HepG2 (cell line): ENCODE results near the gene NCKAP1. TPM values are rescaled to one million over a fixed set of nuclear protein-coding genes. Genes with fewer than 3 reads are reported as not detected.

Experiments
- ATAC-seq: fragments of 200-7000 bp; cut with Tn5 transposase; 3 replicates; pipeline ENCODE4 v1.9.1; 2020; ENCODE audit warnings: mild to moderate bottlenecking, moderate library complexity
- BruUV-seq: library from RNA; stranded (reverse); fragments of 400-500 nt; replicated peaks from 2 replicates; lab custom pipeline; 2021; lab: Mats Ljungman, UMichigan
- CTCF ChIA-PET: fragments of 300-600 bp; formaldehyde crosslinking; extraction: SDS; loops from one replicate; lab custom pipeline; 2021; ENCODE audit warnings: low total read pairs, inconsistent platforms, low intra/inter-chr PET ratio; lab: Yijun Ruan, JAX
- POLR2A ChIA-PET: fragments of 350-600 bp; sonication (Branson Sonifier 250); formaldehyde crosslinking; loops from one replicate; lab custom pipeline; 2020; ENCODE audit warnings: antibody characterized with exemption, inconsistent platforms; lab: Yijun Ruan, JAX
- DNase-seq: peaks from one replicate; pipeline ENCODE4 v3.0.0-alpha.2; 2015; ENCODE audit warnings: low spot score
- FAIRE-seq: peaks from 3 replicates; lab custom pipeline; 2011; peaks lifted over from hg19 to GRCh38; lab: Jason Lieb, UNC
- H2AFZ ChIP-seq: one replicate; pipeline ENCODE4 v1.6.1; 2011; ENCODE audit warnings: low read length, inconsistent platforms
- H3K27ac ChIP-seq: fragments of 300-600 bp; 3 replicates; pipeline ENCODE4 v1.8.0; 2011; ENCODE audit warnings: mixed run types, mild to moderate bottlenecking, mixed read lengths, low read length, inconsistent platforms; ENCODE audit not compliant: insufficient read depth; ENCODE audit errors: extremely low read length
- H3K27me3 ChIP-seq, 2 experiments: fragments of 200-600 bp in 1 of 2; 2 replicates in 1 of 2; 3 replicates in 1 of 2; pipeline versions ENCODE4 v1.6.0 to v1.8.0; 2011; ENCODE audit warnings: low read length in 2 of 2, mild to moderate bottlenecking in 2 of 2, moderate library complexity in 2 of 2, inconsistent platforms in 1 of 2; ENCODE audit not compliant: insufficient read depth in 2 of 2, control insufficient read depth in 1 of 2
- H3K36me3 ChIP-seq, 2 experiments: fragments of 200-600 bp in 1 of 2; replicated peaks in 1 of 2; 2 replicates in 1 of 2; 3 replicates in 1 of 2; pipeline versions ENCODE4 v1.5.1 to v1.8.0; 2011; ENCODE audit warnings: low read length in 2 of 2, inconsistent platforms in 1 of 2; ENCODE audit not compliant: insufficient read depth in 2 of 2, control insufficient read depth in 1 of 2
- H3K4me1 ChIP-seq: 2 replicates; pipeline ENCODE4 v1.5.1; 2012; ENCODE audit warnings: low read length, inconsistent platforms; ENCODE audit not compliant: insufficient read depth
- H3K4me2 ChIP-seq: 2 replicates; pipeline ENCODE4 v1.6.0; 2011; ENCODE audit warnings: low read depth, low read length, inconsistent platforms
- H3K4me3 ChIP-seq, 3 experiments: fragments of 200-600 bp in 1 of 3; sonication (generic), shearing (Covaris generic) in 1 of 3; replicated peaks in 1 of 3; 2 replicates each; pipeline ENCODE4 v1.5.1; 2011 to 2016; ENCODE audit warnings: low read length in 3 of 3, inconsistent platforms in 2 of 3, low read depth in 2 of 3, mild to moderate bottlenecking in 2 of 3, control low read depth in 1 of 3, mixed read lengths in 1 of 3; ENCODE audit not compliant: insufficient read depth in 1 of 3
- H3K79me2 ChIP-seq: one replicate; pipeline ENCODE4 v1.6.1; 2011; ENCODE audit warnings: low read length, inconsistent platforms; ENCODE audit not compliant: insufficient read depth
- H3K9ac ChIP-seq: 2 replicates; pipeline ENCODE4 v1.6.0; 2011; ENCODE audit warnings: mild to moderate bottlenecking, low read depth, low read length, inconsistent platforms; ENCODE audit not compliant: insufficient read depth
- H3K9me3 ChIP-seq: 2 replicates; pipeline ENCODE4 v1.5.1; 2012; ENCODE audit warnings: mild to moderate bottlenecking, low read length
- H4K20me1 ChIP-seq: 2 replicates; pipeline ENCODE4 v1.6.0; 2011; ENCODE audit warnings: inconsistent platforms, mild to moderate bottlenecking, low read length, moderate library complexity; ENCODE audit not compliant: insufficient read depth
- ARNTL ChIP-seq: sonication (generic); formaldehyde crosslinking; IDR thresholded peaks from 2 replicates; pipeline ENCODE4 v1.4.0; 2020; ENCODE audit warnings: mild to moderate bottlenecking, missing genetic modification reagents
- DPF2 ChIP-seq: sonication (generic); formaldehyde crosslinking; IDR thresholded peaks from 2 replicates; pipeline ENCODE4 v1.4.0; 2020; ENCODE audit warnings: mild to moderate bottlenecking, low read depth, missing genetic modification reagents, borderline replicate concordance
- ELF4 ChIP-seq: sonication (generic); formaldehyde crosslinking; IDR thresholded peaks from 2 replicates; pipeline ENCODE4 v1.5.0; 2020; ENCODE audit warnings: missing genetic modification reagents, mild to moderate bottlenecking, moderate library complexity, borderline replicate concordance
- FIP1L1 ChIP-seq: fragments of 200-400 bp; formaldehyde crosslinking; IDR thresholded peaks from 2 replicates; pipeline ENCODE4 v1.6.1; 2018; ENCODE audit warnings: low read depth, mild to moderate bottlenecking, low read length, moderate library complexity, borderline replicate concordance; ENCODE audit not compliant: insufficient read depth
- HHEX ChIP-seq: IDR thresholded peaks from 2 replicates; pipeline ENCODE4 v1.6.1; 2016; ENCODE audit warnings: control low read depth
- JUNB ChIP-seq: sonication (generic); formaldehyde crosslinking; IDR thresholded peaks from 2 replicates; pipeline ENCODE4 v1.8.0; 2022; ENCODE audit warnings: missing genetic modification reagents, mild to moderate bottlenecking, borderline replicate concordance
- KMT2B ChIP-seq: IDR thresholded peaks from 2 replicates; pipeline ENCODE4 v1.6.1; 2016; ENCODE audit warnings: missing genetic modification reagents, missing compliant biosample characterization
- MED13 ChIP-seq: sonication (generic); formaldehyde crosslinking; IDR thresholded peaks from 2 replicates; pipeline ENCODE4 v1.5.0; 2020; ENCODE audit warnings: missing genetic modification reagents
- RFX1 ChIP-seq: fragments of 450-650 bp; IDR thresholded peaks from 2 replicates; pipeline ENCODE4 v1.6.1; 2017
- TAF15 ChIP-seq: fragments of 200-400 bp; formaldehyde crosslinking; IDR thresholded peaks from one replicate; pipeline ENCODE4 v1.6.1; 2018; ENCODE audit warnings: mild to moderate bottlenecking, low read depth, low read length; ENCODE audit not compliant: poor library complexity, severe bottlenecking
- TCF7L2 ChIP-seq: IDR thresholded peaks from 2 replicates; pipeline ENCODE4 v1.6.1; 2011; ENCODE audit warnings: mild to moderate bottlenecking, low read depth, low read length, moderate library complexity
- ZFP36L2 ChIP-seq: sonication (generic); formaldehyde crosslinking; IDR thresholded peaks from 2 replicates; pipeline ENCODE4 v1.4.0; 2020; ENCODE audit warnings: missing genetic modification reagents
- ZNF207 ChIP-seq: fragments of 450-650 bp; IDR thresholded peaks from 2 replicates; pipeline ENCODE4 v1.6.1; 2016; ENCODE audit warnings: antibody characterized with exemption, borderline replicate concordance
- ZNF256 ChIP-seq: sonication (generic); formaldehyde crosslinking; conservative IDR thresholded peaks from 2 replicates; pipeline ENCODE4 v1.4.0; 2020; ENCODE audit warnings: missing genetic modification reagents
- ZNF326 ChIP-seq: sonication (generic); formaldehyde crosslinking; IDR thresholded peaks from 2 replicates; pipeline ENCODE4 v1.4.0; 2020; ENCODE audit warnings: missing genetic modification reagents, borderline replicate concordance
- ZNF678 ChIP-seq: sonication (generic); formaldehyde crosslinking; IDR thresholded peaks from 2 replicates; pipeline ENCODE4 v1.4.0; 2020; ENCODE audit warnings: mild to moderate bottlenecking, missing genetic modification reagents
- WGBS: methylation state at CpG from one replicate; pipeline ENCODE4 v1.1.6; 2017; ENCODE audit warnings: low lambda C conversion rate; 5-methylcytosine and 5-hydroxymethylcytosine counted together
- in situ Hi-C: cut with HindIII; loops from 2 replicates; pipeline ENCODE4 v1.10.0; 2017; ENCODE audit warnings: low pct_unique_long_range_greater_than_20kb; ENCODE audit not compliant: extremely low pct_ligation_motif_present
- intact Hi-C: fragments of 100-400 bp; cut with micrococcal nuclease; formaldehyde crosslinking; loops from one replicate; pipeline ENCODE4 v1.10.0; 2022; ENCODE audit not compliant: unreplicated experiment
- polyA plus RNA-seq, 8 experiments: library from polyadenylated mRNA; depleted of rRNA in 3 of 8; stranded (reverse) in 7 of 8; unstranded in 1 of 8; fragments of >200 nt; fragmentation: Illumina TruSeq in 4 of 8; extraction: Trizol in 4 of 8; gene quantifications; 2 replicates each; pipeline versions ENCODE4 v1.2.1 to v1.2.3, GENCODE V29; 2011 to 2016; ENCODE audit warnings: low read depth in 4 of 8, missing spikeins in 1 of 8, mixed read lengths in 1 of 8; ENCODE audit not compliant: insufficient read depth in 1 of 8
- total RNA-seq, 5 experiments: library from RNA; depleted of rRNA; stranded (reverse); fragments of >200 nt; fragmentation: Illumina TruSeq; extraction: Trizol; gene quantifications; 2 replicates each; pipeline ENCODE4 v1.2.3, GENCODE V29; 2016; ENCODE audit warnings: low read depth in 1 of 5
- TF ChIP-seq, protein P1 (sequence below): sonication (generic); formaldehyde crosslinking; IDR thresholded peaks from 2 replicates; pipeline ENCODE4 v1.4.0; 2020; ENCODE audit warnings: missing genetic modification reagents
- TF ChIP-seq, protein P2 (sequence below): IDR thresholded peaks from 2 replicates; pipeline ENCODE4 v1.6.1; 2016; ENCODE audit warnings: low read depth
- TF ChIP-seq, protein P3 (sequence below): fragments of 450-650 bp; IDR thresholded peaks from 2 replicates; pipeline ENCODE4 v1.6.1; 2017
- TF ChIP-seq, protein P4 (sequence below): sonication (generic); formaldehyde crosslinking; IDR thresholded peaks from 2 replicates; pipeline ENCODE4 v1.5.0; 2020; ENCODE audit warnings: missing genetic modification reagents, mild to moderate bottlenecking, borderline replicate concordance

Gene NCKAP1
- total and polyA plus RNA-seq, 2 of the 13 experiments (the other 11 are each of a cell fraction or from before 2014, with no cell fraction given), result 72.1 to 96.3 TPM

DNA sequence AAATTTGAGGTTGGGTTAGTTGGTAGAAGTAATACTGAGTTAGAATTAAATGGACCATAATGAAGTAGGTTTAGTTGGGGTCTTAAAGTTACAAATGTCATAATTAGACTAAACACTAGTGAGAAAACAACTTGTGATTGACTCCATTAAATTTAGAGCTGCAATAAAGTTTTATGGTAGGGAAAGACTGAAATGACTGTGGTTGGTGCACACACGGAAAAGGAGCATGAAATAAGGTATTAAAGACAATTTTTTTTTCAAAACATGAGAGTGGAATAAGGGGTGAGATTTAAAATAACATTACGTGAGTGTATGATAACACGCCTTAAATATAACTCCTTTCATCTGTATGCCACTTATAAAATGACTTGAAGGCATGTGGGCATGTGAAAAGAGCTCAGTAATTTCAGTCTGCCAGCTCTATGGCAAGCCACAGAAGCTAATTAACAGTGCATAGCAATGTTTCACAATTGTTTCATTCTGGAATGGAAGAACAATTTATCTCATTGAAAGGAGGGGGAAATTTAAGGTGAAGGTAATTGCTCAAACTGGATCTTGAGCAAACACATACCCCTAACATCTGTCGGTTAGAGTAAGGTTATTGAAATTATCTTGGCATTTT is 173.2 kb downstream of the NCKAP1 start:
- Histone ChIP-seq H3K27ac (no peak overlapping the region), H3K36me3 (no peaks in the 10 kb centered on the region), H3K27me3 (peaks cover 3 to 20% of the 10 kb centered on the region in 2 experiments; a peak in 2 of 5 replicates), H3K9ac (no peak overlapping the region), H3K4me3 (no peak overlapping the region), H2AFZ (no peak overlapping the region)
- in situ Hi-C loops (no loop called here), intact Hi-C loops (loop anchor here (5.0 kb wide), 1 partner anchor 47 kb away; no protein-coding TSS in a partner anchor)
- 58% methylated on average over 4 of the region's 4 CpGs for WGBS
- CTCF ChIA-PET, result no interaction called here
- no peak for ATAC-seq
- BruUV-seq, result no TSS peak
- TF ChIP-seq, protein P1, sequence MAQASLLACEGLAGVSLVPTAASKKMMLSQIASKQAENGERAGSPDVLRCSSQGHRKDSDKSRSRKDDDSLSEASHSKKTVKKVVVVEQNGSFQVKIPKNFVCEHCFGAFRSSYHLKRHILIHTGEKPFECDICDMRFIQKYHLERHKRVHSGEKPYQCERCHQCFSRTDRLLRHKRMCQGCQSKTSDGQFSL (CRISPR knock-in tag), result no peak
- no peak for TF ChIP-seq ZNF207
- TF ChIP-seq DPF2 (CRISPR knock-in tag), result no peak
- TF ChIP-seq, protein P2, sequence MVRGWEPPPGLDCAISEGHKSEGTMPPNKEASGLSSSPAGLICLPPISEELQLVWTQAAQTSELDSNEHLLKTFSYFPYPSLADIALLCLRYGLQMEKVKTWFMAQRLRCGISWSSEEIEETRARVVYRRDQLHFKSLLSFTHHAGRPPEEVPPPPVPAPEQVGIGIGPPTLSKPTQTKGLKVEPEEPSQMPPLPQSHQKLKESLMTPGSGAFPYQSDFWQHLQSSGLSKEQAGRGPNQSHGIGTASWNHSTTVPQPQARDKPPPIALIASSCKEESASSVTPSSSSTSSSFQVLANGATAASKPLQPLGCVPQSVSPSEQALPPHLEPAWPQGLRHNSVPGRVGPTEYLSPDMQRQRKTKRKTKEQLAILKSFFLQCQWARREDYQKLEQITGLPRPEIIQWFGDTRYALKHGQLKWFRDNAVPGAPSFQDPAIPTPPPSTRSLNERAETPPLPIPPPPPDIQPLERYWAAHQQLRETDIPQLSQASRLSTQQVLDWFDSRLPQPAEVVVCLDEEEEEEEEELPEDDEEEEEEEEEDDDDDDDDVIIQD (CRISPR knock-in tag), result no peak
- no peak for TF ChIP-seq TCF7L2
- TF ChIP-seq ZNF678 (CRISPR knock-in tag), result no peak
- TF ChIP-seq KMT2B (CRISPR knock-in tag), result no peak
- no peak for TF ChIP-seq RFX1
- TF ChIP-seq MED13 (CRISPR knock-in tag), result no peak
- no peak for TF ChIP-seq HHEX
- TF ChIP-seq, protein P3, sequence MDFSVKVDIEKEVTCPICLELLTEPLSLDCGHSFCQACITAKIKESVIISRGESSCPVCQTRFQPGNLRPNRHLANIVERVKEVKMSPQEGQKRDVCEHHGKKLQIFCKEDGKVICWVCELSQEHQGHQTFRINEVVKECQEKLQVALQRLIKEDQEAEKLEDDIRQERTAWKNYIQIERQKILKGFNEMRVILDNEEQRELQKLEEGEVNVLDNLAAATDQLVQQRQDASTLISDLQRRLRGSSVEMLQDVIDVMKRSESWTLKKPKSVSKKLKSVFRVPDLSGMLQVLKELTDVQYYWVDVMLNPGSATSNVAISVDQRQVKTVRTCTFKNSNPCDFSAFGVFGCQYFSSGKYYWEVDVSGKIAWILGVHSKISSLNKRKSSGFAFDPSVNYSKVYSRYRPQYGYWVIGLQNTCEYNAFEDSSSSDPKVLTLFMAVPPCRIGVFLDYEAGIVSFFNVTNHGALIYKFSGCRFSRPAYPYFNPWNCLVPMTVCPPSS, result no peak
- TF ChIP-seq ELF4 (CRISPR knock-in tag), result no peak
- TF ChIP-seq ZFP36L2 (CRISPR knock-in tag), result no peak
- TF ChIP-seq JUNB (CRISPR knock-in tag), result no peak
- TF ChIP-seq, protein P4, sequence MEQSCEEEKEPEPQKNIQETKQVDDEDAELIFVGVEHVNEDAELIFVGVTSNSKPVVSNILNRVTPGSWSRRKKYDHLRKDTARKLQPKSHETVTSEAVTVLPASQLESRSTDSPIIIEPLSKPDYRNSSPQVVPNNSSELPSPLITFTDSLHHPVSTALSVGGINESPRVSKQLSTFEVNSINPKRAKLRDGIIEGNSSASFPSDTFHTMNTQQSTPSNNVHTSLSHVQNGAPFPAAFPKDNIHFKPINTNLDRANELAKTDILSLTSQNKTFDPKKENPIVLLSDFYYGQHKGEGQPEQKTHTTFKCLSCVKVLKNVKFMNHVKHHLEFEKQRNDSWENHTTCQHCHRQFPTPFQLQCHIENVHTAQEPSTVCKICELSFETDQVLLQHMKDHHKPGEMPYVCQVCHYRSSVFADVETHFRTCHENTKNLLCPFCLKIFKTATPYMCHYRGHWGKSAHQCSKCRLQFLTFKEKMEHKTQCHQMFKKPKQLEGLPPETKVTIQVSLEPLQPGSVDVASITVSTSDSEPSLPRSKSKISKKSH (CRISPR knock-in tag), result no peak
- no peak for TF ChIP-seq TAF15
- no peak for TF ChIP-seq FIP1L1
- TF ChIP-seq ZNF326 (CRISPR knock-in tag), result no peak
- TF ChIP-seq ARNTL, result no peak
- TF ChIP-seq ZNF256 (CRISPR knock-in tag), result no peak
- TF ChIP-seq, all 625 proteins: peak for 0
- H4K20me1 ChIP-seq, result no peaks in the 10 kb centered on the region
- peaks cover 34% of the 10 kb centered on the region for H3K4me1 ChIP-seq
- no peak overlapping the region for H3K4me2 ChIP-seq
- POLR2A ChIA-PET, result no interaction called here
- H3K79me2 ChIP-seq, result no peaks in the 10 kb centered on the region
- no peak for FAIRE-seq
- H3K9me3 ChIP-seq, result no peaks in the 10 kb centered on the region
- DNase-seq, result no peak
